Activated T-helper 9 cell treated with anti-CD3 and anti-CD28 coated beads, Interleukin-2, amount 50 U/mL, for 16 hours (primary cell): ENCODE results near the gene TGFBRAP1.

Experiments used
- DNase-seq: peaks from one replicate; pipeline ENCODE4 v3.0.0-alpha.2; 2020; ENCODE audit warnings: low read depth

TGFBRAP1 gene

DNA sequence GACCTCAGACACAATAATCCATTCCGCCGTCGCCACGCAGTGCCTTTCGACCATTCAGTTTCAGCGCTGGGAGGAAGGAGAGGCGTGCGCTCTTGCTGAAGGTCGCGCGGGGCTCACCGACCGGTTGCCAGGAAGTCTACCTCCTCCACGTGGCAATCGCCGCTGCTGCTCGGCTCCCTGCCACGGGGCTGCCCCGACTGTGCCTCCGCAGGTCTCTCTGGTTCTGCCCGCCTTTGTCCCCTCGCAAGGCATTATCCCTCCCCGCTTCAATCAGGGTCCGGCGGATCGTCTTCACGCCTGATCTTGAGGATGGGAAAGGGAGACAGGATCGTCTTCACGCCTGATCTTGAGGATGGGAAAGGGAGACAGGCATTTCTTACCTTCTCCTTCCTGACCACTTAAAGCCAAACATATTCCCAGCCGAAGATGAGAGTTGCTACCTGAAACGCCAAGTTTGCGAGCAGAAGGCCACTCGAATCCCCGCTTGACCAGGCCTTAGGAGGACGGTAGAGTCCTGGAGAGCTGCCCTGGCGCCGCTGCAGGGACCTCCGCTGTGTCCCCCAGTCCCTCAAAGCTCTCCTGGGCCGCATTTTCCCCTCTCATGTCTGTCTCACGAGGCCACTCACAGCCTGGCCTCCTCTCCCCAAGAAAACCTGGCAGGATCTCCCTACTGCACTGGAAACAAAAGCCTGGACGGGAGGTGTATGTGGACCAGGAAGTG, 92.3 kb downstream of the TGFBRAP1 start:
- no peak for DNase-seq

DNA sequence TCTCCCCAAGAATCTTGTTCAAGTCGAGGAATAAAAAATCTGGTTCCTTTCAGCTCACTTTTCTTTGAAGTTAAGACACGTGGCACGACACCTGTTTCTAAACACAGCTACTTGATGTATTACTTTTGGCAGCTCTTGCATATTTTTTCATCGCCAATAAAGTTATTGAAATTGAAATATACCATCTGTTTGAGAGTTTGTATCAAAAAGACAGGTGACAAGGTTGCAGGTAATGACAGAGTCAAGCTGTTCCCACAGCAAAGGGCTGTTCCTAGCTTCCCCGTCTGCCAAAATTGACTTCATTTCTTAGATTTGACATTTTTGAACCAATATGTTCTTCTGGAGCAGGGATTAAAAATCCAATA, 93.5 kb downstream of the TGFBRAP1 start:
- DNase-seq = no peak

DNA sequence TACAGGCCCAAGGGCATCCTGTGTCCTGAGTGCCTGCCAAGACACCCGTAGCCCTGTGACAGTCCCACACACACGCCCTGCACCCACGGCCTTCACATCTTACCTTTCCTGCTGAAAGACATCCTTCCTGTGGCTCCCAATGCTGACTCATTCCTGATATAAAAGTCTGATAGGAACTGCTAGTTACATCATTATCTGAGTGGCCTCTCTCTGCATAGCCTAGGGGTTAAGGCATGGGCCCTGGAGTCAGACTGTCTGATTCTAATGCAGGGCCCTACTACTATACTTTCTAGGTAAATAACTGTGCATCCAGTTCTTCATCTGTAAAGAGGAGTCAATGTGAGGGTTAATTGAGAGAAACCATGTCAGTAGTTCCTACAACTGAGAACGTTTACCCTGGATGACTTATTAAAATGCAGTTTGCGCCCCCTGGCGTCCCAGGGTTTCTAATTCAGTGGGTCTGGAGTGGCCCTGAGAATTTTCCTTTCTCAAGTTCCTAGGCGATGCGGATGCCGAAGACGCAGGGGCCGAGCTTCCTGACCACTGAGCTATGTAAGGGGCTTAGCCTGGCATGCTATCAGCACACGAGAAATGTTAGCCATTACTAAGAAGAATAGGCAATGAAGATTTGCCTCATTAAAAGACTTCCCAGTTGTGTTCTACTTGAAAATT, 94.0 kb downstream of the TGFBRAP1 start:
- DNase-seq = peak; percentile 42

DNA sequence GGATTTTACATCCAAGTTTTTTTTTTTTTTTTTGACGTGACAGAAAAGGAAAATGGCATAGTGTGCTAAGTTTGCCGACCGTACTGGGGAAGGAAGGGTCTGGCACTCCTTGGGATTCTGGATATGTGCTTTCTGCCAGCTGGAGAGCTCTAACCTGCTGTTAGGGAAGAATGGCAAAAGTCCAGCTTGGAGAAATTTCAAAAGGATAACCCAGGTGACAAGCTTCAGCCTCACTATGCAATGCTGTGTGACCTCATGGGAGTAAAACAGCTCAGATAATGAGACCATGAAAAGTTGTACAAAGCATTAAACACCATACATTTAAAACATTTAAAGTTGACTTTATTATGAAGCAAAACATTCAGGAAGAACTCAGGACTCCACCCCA, 98.3 kb downstream of the TGFBRAP1 start:
- no peak for DNase-seq

DNA sequence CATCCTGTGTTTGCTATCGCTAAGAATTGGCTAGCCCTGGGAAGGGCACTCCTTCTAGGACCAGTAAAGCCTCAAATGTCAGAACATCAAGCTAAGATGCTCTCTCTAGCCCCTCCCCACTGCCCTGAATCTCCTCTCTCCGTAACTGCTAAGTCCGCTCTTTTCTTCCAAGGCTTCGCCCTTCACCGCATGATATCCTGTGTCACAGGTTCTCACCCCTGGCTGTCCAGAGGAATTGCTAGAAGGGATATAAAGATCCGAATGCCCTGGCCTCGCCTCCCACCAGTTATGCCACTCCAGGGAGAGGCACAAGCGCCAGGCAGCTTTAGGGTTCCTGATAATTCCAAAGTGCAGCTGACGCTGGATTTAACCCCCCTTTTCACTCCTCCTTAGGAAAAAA, 105.1 kb downstream of the TGFBRAP1 start:
- DNase-seq = no peak

DNA sequence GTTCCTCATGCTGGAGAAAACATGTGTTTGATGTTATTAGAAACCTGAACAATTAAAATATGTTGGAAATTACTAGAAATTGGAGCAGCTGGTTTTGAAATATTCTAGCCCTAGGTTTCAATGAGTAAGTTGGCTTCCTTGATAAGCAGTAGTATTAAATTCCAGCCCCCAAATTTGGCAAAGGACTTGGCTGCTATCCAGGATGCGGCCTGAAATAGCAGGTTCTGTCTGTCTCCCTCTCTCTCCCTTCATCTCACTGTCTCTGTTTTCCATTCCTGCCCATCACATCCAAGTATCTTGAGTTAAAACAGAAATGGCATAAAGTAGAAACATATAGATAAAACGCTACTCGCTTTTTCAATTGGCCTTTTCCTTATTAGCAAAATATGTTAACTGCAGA, 108.9 kb downstream of the TGFBRAP1 start:
- DNase-seq = no peak

DNA sequence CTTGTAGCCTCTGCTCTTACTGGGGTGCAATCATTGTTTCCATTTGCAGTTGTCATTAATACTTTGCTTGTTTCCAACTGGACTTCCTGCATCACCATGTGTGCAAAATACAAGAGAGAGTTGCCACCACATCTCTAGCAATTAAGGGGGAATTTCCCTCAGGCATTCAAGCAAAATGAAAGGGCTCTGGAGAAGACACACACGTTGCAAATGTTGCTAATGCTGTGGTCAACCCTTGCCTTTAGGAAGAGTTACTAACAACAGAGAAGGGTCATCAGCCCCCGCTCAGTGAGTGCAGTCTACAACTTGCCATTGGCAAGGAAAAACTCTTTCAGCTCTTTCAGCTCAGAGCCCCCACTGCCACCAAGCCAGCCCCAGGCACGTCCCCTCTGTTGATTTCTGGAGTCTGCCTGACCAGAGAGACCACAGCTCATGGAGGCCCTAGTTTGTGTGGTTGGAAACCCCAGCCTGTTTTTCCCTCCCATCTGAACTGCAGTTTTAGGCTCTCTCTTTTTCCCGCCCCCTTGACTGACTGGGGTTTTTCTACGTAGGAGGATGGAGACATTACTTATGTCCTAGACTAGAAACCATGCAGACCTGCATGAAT, 113.8 kb downstream of the TGFBRAP1 start:
- DNase-seq = no peak
